Inferior parietal cortex (tissue), 1 donor: ENCODE data around the gene CDCA4.
"Not testable (repeated sequence)": the region's sequence is repeated elsewhere in the genome, so short reads cannot be mapped to it uniquely, and the experiment has no call there.

Experiments
- DNase-seq: peaks from one replicate; pipeline ENCODE4 v3.0.0-alpha.2; 2016; ENCODE audit errors: extremely low spot score

Gene CDCA4

DNA sequence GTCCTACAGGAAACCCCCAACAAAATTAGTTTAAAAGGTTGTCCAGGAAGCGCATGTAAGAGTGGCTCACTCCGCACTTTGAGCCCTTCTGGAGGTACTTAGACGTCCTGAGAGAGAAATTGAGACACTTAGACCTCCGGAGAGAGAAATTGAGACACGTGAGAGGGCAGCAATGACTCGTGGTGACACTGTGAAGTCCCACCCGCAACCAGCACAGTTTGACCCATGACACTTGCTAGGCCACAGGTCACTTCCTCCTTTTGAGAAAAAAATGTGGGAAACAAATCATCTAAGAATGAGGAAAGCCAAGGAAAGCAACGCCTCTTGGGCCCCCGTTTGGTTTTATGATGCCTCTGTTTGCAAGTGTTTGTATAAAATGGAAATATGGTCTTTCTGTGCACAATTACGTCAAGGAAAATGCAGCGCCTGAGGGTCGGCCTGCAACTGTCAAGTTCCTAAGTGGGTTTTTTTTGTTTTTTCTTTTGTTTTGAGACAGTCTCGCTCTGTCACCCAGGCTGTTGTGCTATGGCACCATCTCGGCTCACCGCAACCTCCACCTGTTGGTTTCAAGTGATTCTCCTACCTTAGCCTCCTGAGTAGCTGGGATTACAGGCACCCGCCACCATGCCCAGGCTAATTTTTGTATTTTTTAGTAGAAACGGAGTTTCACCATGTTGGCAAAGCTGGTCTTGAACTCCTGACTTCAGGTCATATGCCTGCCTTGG is 13.6 kb upstream of the CDCA4 start:
- DNase-seq = no peak

- DNase-seq = not testable (repeated sequence)
Observed at GRCh38 chr14:105033412-105033900, 12.6 kb upstream of the CDCA4 start.

GRCh38 chr14:105032451-105032901 is 11.6 kb upstream of the CDCA4 start:
- DNase-seq = not testable (repeated sequence)

- no peak for DNase-seq
Observed at GRCh38 chr14:105030836-105031396, 10.0 kb upstream of the CDCA4 start.

DNA sequence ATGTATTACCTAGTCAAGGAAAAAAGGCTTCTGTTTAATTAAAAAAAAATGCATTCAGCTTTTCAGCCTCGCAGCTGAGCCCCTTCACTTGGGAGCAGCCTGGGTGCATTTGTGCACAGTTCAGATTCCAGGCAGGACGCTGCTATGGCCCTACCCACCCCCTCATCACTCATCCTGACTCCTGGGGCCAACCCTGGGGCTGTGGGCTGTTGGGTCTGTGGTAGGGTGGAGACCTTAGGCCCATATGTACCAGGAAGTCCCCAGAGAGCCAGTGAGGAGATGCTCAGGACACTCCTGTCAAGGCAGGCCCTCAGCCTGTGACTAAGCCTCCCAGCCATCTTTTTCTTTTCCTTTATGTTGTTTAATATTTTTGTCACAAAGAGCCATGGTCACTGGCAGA is 9.3 kb upstream of the CDCA4 start:
- DNase-seq = no peak

DNA sequence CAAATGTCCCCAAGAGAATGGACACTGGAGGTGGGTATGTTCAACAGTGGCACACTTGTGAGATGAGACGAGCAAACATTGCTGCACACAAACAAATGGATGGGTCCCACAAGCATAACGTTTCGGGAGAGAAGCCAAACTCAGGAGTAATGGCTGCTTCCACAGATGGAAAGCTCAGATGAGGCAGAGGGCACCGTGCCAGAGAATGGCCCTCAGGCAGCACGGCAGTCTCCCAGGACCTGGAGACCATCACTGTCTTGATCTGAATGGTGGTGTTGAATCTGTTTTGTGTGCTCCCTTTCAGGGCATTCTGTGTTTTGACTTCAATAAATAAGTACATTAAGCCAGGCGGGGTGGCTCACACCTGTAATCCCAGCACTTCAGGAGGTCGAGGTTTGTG is 8.5 kb upstream of the CDCA4 start:
- DNase-seq = no peak

DNA sequence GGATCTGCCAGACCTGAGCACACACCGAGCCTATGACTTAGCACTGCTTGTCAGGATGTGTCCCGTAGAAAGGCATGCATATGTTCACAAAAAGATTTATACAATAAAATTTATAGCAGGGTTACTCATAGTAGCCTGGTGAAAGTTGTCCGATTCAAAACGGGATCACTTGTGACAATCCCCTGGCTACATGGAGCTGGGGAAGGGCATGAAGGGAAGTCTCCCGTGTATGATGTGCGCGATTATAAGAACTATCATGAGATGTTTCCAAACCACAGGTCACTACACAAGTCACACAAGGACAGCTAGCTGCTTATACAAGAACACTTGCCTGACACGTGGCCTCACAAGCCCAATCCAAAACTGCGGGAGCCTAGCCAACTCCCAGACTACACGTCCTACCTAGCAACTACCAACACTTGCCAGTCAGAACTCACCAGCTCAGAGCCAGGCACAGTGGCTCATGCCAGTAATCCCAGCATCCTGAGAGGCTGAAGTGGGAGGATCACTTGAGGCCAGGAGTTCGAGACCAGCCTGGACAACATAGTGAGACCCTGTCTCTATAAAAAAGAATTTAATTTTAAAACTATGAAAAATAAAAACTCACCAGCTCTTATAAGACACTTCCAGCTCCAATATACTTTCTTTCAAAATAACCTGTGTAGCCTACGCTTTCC is 7.5 kb upstream of the CDCA4 start:
- DNase-seq = no peak

DNA sequence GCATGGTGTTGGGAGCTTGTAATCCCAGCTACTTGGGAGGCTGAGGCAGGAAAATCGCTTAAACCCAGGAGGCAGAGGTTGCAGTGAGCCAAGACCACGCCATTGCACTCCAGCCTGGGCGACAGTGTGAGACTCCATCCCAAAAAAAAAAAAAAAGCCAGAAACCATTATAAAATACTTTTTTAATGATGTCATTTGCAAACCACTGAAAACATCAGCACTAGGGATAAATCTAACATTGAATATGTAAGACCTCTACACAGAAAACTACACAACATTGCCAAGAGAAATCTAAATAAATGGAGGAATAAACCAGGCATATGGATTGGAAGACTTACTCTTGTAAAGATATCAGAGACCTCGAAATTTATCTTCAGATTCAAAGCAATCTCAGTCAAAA is 6.8 kb upstream of the CDCA4 start:
- not testable (repeated sequence) for DNase-seq

GRCh38 chr14:105026802-105027563 is 6.1 kb upstream of the CDCA4 start:
- no peak for DNase-seq

GRCh38 chr14:105026033-105026785 is 5.3 kb upstream of the CDCA4 start:
- no peak for DNase-seq

- DNase-seq = no peak
Observed at GRCh38 chr14:105025429-105025828, 4.5 kb upstream of the CDCA4 start.

DNA sequence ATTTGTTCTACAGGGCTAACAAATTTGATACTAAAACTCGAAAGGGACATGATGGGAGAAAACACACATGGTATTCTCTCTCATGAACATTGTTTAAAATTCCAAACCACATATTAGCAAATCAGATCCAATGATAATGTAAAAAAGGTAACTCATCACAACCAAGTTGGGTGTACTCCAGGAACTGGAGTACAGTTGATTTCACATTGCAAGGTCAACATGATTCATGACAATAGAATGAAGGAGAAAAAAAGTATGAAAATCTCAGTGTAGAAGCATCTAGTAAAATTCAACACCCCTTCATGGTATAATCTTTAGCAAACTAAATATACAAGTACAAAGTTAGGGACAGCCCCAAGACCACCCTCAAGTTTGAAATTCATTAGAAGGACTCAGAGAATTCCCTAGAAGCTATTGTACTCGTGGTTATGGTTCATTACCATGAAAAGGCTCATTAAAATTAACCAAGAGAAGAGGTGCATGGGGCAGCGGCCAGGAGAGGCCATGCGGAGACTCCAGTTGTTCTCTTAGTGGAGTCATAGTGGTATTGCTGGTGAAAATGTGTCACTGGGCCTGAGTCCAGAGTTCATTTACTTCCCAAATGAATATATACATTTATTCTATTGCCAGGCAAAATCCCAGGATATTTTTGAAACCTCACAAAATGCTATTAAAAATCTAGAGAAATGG is 3.1 kb upstream of the CDCA4 start:
- no peak for DNase-seq

GRCh38 chr14:105023144-105023543 is 2.3 kb upstream of the CDCA4 start:
- DNase-seq = no peak

- no peak for DNase-seq
Observed at GRCh38 chr14:105022276-105022670, 1.4 kb upstream of the CDCA4 start.

GRCh38 chr14:105021656-105022275 is 883 bp upstream of the CDCA4 start:
- DNase-seq = no peak

- DNase-seq = no peak
Observed at GRCh38 chr14:105019861-105020814, 745 bp downstream of the CDCA4 start.

DNA sequence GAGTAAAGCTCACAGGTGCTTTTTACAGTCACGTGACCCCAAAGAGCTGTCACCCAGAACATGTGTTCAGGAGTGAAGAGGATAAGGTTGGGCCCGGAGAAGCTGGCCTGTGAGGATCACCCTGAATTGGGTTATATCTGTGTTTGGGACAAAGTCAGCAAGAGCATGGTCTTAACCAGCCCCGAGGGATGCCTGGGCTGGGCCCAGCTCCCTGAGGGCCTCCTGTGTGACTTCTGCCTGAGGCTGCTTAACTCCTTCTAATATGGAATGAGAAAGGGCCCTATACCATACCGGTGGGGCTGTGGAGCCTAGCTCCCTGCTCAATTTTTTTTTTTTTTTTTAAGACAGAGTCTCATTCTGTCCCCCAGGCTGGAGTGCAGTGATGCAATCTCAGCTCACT is 2.5 kb downstream of the CDCA4 start:
- no peak for DNase-seq

GRCh38 chr14:105015905-105016304 is 5.0 kb downstream of the CDCA4 start:
- no peak for DNase-seq

DNA sequence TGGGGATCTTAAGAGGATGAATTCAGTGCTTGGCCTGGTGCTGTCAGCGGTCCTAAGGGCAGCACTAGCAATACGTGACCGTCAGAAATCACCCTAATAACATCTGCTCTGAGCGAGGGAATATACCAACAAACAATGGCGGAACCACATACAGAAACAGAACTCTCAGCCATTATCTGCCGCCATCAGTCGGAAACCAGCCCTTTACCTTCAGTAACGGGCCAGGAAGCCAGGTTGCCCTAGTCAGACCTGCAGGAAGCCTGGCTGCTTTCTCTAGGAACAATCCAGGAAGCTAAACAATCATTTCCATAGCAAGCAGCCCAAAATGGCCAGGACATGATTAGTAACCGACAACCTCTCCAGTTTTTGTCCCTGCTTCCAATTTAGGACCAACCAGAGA is 5.6 kb downstream of the CDCA4 start:
- no peak for DNase-seq
